Posterior vena cava (tissue), 2 donors: Measurements from ENCODE around the gene AIFM1. TPM values are rescaled to one million over a fixed set of nuclear protein-coding genes. Genes with fewer than 3 reads are reported as not detected.

Experiments used
- DNase-seq: peaks from one replicate; pipeline ENCODE4 v3.0.0-alpha.2; 2020; ENCODE audit warnings: low spot score
- intact Hi-C, 2 donors: fragments of 100-400 bp; cut with DNase I; formaldehyde crosslinking; loops; one replicate each; pipeline versions ENCODE4 v1.14.1 to v1.14.2; 2022 to 2023
- total RNA-seq, 2 donors: library from RNA; stranded (reverse); fragmentation: NEBNext Ultra II Directional; extraction: Animal tissue kit (Norgen Biotek cat#: 25700); gene quantifications; one replicate each; pipeline ENCODE4 v1.2.1, GENCODE V29; 2021
- donor health status: DM: yes; HTN: yes; CAD: no.
- donor health status: DM: yes; HTN: yes; CAD: no.

AIFM1 gene
- total RNA-seq, 2 donors from 2014 or later = 17.5 to 22.6 TPM

DNA sequence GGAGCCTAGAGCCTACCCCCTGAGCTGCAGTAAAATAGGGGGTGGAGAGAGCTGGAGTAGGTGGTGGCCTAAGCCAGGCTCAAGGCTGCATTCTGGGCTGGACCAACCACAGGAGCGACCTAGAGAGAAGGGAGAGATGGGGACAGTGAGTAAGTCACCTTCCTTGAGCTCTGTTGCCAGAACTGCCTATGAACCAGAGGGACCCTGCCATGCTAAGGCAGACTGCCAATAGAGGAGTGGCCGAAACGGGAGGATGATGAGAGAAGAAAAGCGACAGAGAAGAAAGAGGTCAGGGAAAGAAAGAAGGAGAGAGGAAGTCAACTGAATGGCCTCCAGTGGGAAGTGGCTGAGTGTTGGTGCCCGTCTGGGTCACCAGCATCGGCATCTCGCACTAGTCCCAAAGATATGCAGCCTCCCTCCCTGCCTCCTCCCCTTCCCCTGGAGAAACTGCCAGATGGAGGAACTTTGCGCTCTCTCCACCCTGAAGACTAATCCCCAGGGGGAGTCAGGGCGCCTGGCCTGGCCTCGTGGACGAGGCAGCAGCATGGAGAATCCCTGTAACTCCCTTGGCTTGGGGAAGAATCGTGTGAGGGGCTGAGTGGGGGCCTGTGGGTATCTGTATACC, 84.1 kb downstream of the AIFM1 start:
- DNase-seq = no peak
- intact Hi-C loops = no loop called here

DNA sequence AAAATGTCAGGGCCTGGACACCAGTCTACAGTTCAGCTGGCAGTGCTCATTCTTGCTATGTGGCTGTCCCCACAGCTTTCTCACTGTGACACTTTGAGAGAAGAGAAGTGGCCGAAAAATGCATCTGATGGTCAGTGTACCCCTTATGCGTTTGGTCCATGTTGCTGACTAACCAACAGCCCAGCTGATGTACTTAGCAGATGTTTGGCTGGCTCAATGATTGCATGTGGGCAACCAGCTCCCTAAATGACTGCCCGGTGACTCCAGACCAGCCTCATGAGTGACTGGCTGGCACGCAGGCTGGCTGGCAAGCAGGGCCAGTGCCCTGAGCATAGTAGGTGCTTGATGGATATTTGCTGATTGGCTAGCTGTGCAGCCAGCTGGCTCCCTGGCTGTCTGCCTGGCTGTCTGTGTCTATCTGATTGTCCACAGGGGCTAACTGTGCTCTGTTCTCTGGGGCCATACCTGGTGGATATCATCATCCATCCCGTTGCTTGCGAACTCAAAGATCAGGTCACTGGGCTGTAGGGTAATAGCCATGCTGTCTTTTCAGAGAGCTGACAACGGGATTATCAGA, 84.8 kb downstream of the AIFM1 start:
- DNase-seq = no peak

DNA sequence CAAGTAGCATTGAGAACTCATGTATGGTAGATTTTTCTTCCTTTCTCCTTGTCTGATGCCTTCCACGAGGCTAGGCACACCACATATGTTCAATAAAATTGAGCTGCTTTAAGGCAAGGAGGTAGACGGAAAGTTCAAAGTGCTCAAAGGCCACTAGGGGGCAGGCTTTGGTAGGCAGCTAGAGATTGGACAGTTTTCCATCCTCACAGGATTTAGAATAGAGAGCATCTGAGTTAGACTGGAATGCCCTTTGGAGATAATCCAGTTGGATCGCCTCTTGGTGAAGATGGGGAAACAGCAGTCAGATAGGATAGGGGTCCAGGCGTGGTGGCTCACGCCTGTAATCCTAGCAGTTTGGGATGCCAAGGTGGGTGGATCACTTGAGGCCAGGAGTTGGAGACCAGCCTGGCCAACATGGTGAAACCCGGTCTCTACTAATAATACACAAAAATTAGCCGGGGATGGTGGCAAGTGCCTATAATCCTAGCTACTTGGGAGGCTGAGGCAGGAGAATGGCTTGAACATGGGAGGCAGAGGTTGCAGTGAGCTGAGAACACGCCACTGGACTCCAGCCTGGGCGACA, 85.7 kb downstream of the AIFM1 start:
- DNase-seq = no peak
- intact Hi-C loops = loop anchor here in 1 of 2 donors (5.0 kb wide), 1 partner anchor 112 kb away; no protein-coding TSS in a partner anchor

More for the DNA sequence above, 84.8 kb downstream of the AIFM1 start:
- intact Hi-C loops = no loop called here

Other genes with a start within 250 kb of the AIFM1 start
- 10 to 100 TPM; 14.8 to 17.7 TPM for gene BCORL1, start 183.2 kb downstream of the AIFM1 start, total RNA-seq
- 10 to 100 TPM; 13.6 to 13.8 TPM for gene ELF4, start 55.3 kb downstream of the AIFM1 start, total RNA-seq
- gene RAB33A, start 6.1 kb upstream of the AIFM1 start, total RNA-seq = 10 to 100 TPM in 1 of 2 donors, 1 to 10 TPM in 1; 7.4 to 12.7 TPM
- gene ZNF280C, start 103.1 kb upstream of the AIFM1 start, total RNA-seq = 1 to 10 TPM; 4.4 to 4.7 TPM
- 1 to 10 TPM; 6.9 to 8.4 TPM for gene SLC25A14, start 174.1 kb upstream of the AIFM1 start, total RNA-seq
- gene GPR119, start 219.8 kb upstream of the AIFM1 start, total RNA-seq = not detected
- gene RBMX2, start 236.1 kb upstream of the AIFM1 start, total RNA-seq = 10 to 100 TPM; 14.9 to 15.0 TPM